ENCODE measurements around the gene TNPO1.

Gene TNPO1

GRCh38 chr5:72884892-72885291 is 68.4 kb downstream of the TNPO1 start:
- no peak overlapping the region for H3K4me3 ChIP-seq
- H3K4me1 ChIP-seq, result peaks cover 0 to 20% (median 5%) of the 10 kb centered on the region in 10 experiments; a peak in 9 of 20 replicates
- H4K20me1 ChIP-seq, result peaks cover 17 to 100% (median 63%) of the 10 kb centered on the region in 11 experiments; a peak in 21 of 22 replicates
- no peaks in the 10 kb centered on the region for H3K27me3 ChIP-seq
- no peaks in the 10 kb centered on the region for H3K9me3 ChIP-seq (replicated peaks in 1 of 11)
- H3K36me3 ChIP-seq, result peaks cover 99 to 100% (median 100%) of the 10 kb centered on the region in 11 experiments
- TF ChIP-seq Cebpa-rat (IDR thresholded peaks at IDR 0.05), result no peak
- H3K4me2 ChIP-seq, result no peak overlapping the region
- H3K9ac ChIP-seq, result no peak overlapping the region
- no peak overlapping the region for H3K27ac ChIP-seq

- H3K4me1 ChIP-seq, result peaks cover 0 to 20% (median 5%) of the 10 kb centered on the region in 10 experiments; a peak in 9 of 20 replicates
- no peaks in the 10 kb centered on the region for H3K27me3 ChIP-seq
- peaks cover 100% of the 10 kb centered on the region in 11 experiments for H3K36me3 ChIP-seq
- no peak overlapping the region for H3K4me2 ChIP-seq
- no peaks in the 10 kb centered on the region for H3K9me3 ChIP-seq (replicated peaks in 1 of 11)
- no peak for TF ChIP-seq Cebpa-rat (IDR thresholded peaks at IDR 0.05)
- no peak overlapping the region for H3K9ac ChIP-seq
- H4K20me1 ChIP-seq, result peaks cover 17 to 100% (median 63%) of the 10 kb centered on the region in 11 experiments; a peak in 21 of 22 replicates
- H3K27ac ChIP-seq, result no peak overlapping the region
- no peak overlapping the region for H3K4me3 ChIP-seq
Observed at GRCh38 chr5:72885824-72886223, 69.4 kb downstream of the TNPO1 start.

GRCh38 chr5:72888595-72888994 is 72.1 kb downstream of the TNPO1 start:
- peak overlapping the region in 2 of 11 experiments; percentile 22 to 25; a peak in 3 of 22 replicates for H3K4me2 ChIP-seq
- no peak overlapping the region for H3K9ac ChIP-seq
- no peak overlapping the region for H3K27ac ChIP-seq
- no peaks in the 10 kb centered on the region for H3K27me3 ChIP-seq
- H3K9me3 ChIP-seq (replicated peaks in 1 of 11), result no peaks in the 10 kb centered on the region
- peaks cover 17 to 84% (median 52%) of the 10 kb centered on the region in 11 experiments; a peak in 21 of 22 replicates for H4K20me1 ChIP-seq
- H3K4me1 ChIP-seq, result peaks cover 0 to 20% (median 5%) of the 10 kb centered on the region in 10 experiments; a peak in 9 of 20 replicates
- peaks cover 98 to 100% (median 100%) of the 10 kb centered on the region in 11 experiments for H3K36me3 ChIP-seq
- TF ChIP-seq Cebpa-rat (IDR thresholded peaks at IDR 0.05), result no peak
- H3K4me3 ChIP-seq, result no peak overlapping the region

GRCh38 chr5:72889324-72889723 is 72.9 kb downstream of the TNPO1 start:
- Histone ChIP-seq H3K9me3 (replicated peaks in 1 of 11) (no peaks in the 10 kb centered on the region), H3K4me2 (no peak overlapping the region), H3K27me3 (no peaks in the 10 kb centered on the region), H3K27ac (no peak overlapping the region), H3K4me3 (no peak overlapping the region), H3K9ac (no peak overlapping the region), H3K36me3 (peaks cover 98 to 100% (median 100%) of the 10 kb centered on the region in 11 experiments), H4K20me1 (peaks cover 12 to 82% (median 46%) of the 10 kb centered on the region in 11 experiments; a peak in 21 of 22 replicates), H3K4me1 (peaks cover 0 to 20% (median 5%) of the 10 kb centered on the region in 10 experiments; a peak in 9 of 20 replicates)
- no peak for TF ChIP-seq Cebpa-rat (IDR thresholded peaks at IDR 0.05)

GRCh38 chr5:72892846-72893245 is 76.4 kb downstream of the TNPO1 start:
- H3K36me3 ChIP-seq, result peaks cover 95 to 100% (median 100%) of the 10 kb centered on the region in 11 experiments
- H3K9ac ChIP-seq, result no peak overlapping the region
- H3K27me3 ChIP-seq, result no peaks in the 10 kb centered on the region
- H3K4me3 ChIP-seq, result no peak overlapping the region
- no peaks in the 10 kb centered on the region for H3K9me3 ChIP-seq (replicated peaks in 1 of 11)
- no peak overlapping the region for H3K27ac ChIP-seq
- no peak overlapping the region for H3K4me2 ChIP-seq
- H4K20me1 ChIP-seq, result peaks cover 0 to 50% (median 22%) of the 10 kb centered on the region in 11 experiments; a peak in 18 of 22 replicates
- peaks cover 0 to 14% (median 4%) of the 10 kb centered on the region in 10 experiments; a peak in 9 of 20 replicates for H3K4me1 ChIP-seq
- TF ChIP-seq Cebpa-rat (IDR thresholded peaks at IDR 0.05), result no peak

GRCh38 chr5:72895758-72896157 is 79.3 kb downstream of the TNPO1 start:
- Histone ChIP-seq H3K9ac (no peak overlapping the region), H3K36me3 (peaks cover 93 to 100% (median 98%) of the 10 kb centered on the region in 11 experiments), H4K20me1 (peaks cover 0 to 36% (median 17%) of the 10 kb centered on the region in 11 experiments; a peak in 11 of 22 replicates), H3K27me3 (no peaks in the 10 kb centered on the region), H3K9me3 (replicated peaks in 1 of 11) (no peaks in the 10 kb centered on the region), H3K4me1 (no peaks in the 10 kb centered on the region), H3K27ac (no peak overlapping the region), H3K4me2 (no peak overlapping the region), H3K4me3 (no peak overlapping the region)
- no peak for TF ChIP-seq Cebpa-rat (IDR thresholded peaks at IDR 0.05)

- peaks cover 0 to 20% (median 0%) of the 10 kb centered on the region in 11 experiments; a peak in 3 of 22 replicates for H4K20me1 ChIP-seq
- H3K36me3 ChIP-seq, result peaks cover 75 to 98% (median 86%) of the 10 kb centered on the region in 11 experiments
- no peak overlapping the region for H3K4me2 ChIP-seq
- TF ChIP-seq Cebpa-rat (IDR thresholded peaks at IDR 0.05), result no peak
- no peak overlapping the region for H3K9ac ChIP-seq
- H3K27ac ChIP-seq, result no peak overlapping the region
- no peaks in the 10 kb centered on the region for H3K4me1 ChIP-seq
- H3K9me3 ChIP-seq (replicated peaks in 1 of 11), result no peaks in the 10 kb centered on the region
- no peak overlapping the region for H3K4me3 ChIP-seq
- H3K27me3 ChIP-seq, result no peaks in the 10 kb centered on the region
Observed at GRCh38 chr5:72906806-72907205, 90.3 kb downstream of the TNPO1 start.

GRCh38 chr5:72908664-72909063 is 92.2 kb downstream of the TNPO1 start:
- H3K4me3 ChIP-seq, result no peak overlapping the region
- H3K27ac ChIP-seq, result no peak overlapping the region
- no peaks in the 10 kb centered on the region for H3K4me1 ChIP-seq
- no peak for TF ChIP-seq Cebpa-rat (IDR thresholded peaks at IDR 0.05)
- H3K9ac ChIP-seq, result no peak overlapping the region
- H3K36me3 ChIP-seq, result peaks cover 61 to 94% (median 70%) of the 10 kb centered on the region in 11 experiments
- H3K9me3 ChIP-seq (replicated peaks in 1 of 11), result no peaks in the 10 kb centered on the region
- H4K20me1 ChIP-seq, result peaks cover 0 to 20% (median 0%) of the 10 kb centered on the region in 11 experiments; a peak in 3 of 22 replicates
- H3K4me2 ChIP-seq, result no peak overlapping the region
- no peaks in the 10 kb centered on the region for H3K27me3 ChIP-seq

- Histone ChIP-seq H3K27ac (no peak overlapping the region), H3K4me1 (peaks cover 0 to 17% (median 0%) of the 10 kb centered on the region in 10 experiments; a peak in 4 of 20 replicates), H3K9ac (no peak overlapping the region), H3K9me3 (replicated peaks in 1 of 11) (no peaks in the 10 kb centered on the region), H3K4me2 (no peak overlapping the region), H4K20me1 (no peaks in the 10 kb centered on the region), H3K4me3 (no peak overlapping the region), H3K27me3 (no peaks in the 10 kb centered on the region), H3K36me3 (peaks cover 0 to 16% (median 4%) of the 10 kb centered on the region in 11 experiments; a peak in 5 of 22 replicates)
- TF ChIP-seq Cebpa-rat (IDR thresholded peaks at IDR 0.05), result no peak
Observed at GRCh38 chr5:72917371-72917776, 100.9 kb downstream of the TNPO1 start.
